Right lobe of liver (tissue), 4 donors: ENCODE data around the gene RPS6KA2.

ENCODE experiments used
- CTCF ChIP-seq, 4 donors: fragments of 200-600 bp in 3 of 4; fragments of 450-650 bp in 1 of 4; IDR thresholded peaks; one replicate each; pipeline versions ENCODE4 v1.5.1 to v1.8.0; 2016 to 2022; ENCODE audit warnings: antibody characterized with exemption in 4 of 4, mild to moderate bottlenecking in 2 of 4
- POLR2A ChIP-seq: fragments of 450-650 bp; IDR thresholded peaks from one replicate; pipeline ENCODE4 v1.6.1; 2017; ENCODE audit warnings: antibody characterized with exemption, mild to moderate bottlenecking
- donor health status: DM: no; HTN: no; CAD: no.
- donor health status: DM: no; HTN: no; CAD: no.
- donor health status: DM: no; HTN: yes; CAD: no.

- TF ChIP-seq CTCF (IDR thresholded peaks at IDR 0.05) (no peak), POLR2A (no peak)
Measured at GRCh38 chr6:166389119-166389518, 237.9 kb downstream of the RPS6KA2 start.
